HG03139 (cell line): Measurements from ENCODE around the gene DDX3Y.

Source experiments
- ATAC-seq: cut with Tn5 transposase; IDR thresholded peaks from one replicate; pipeline ENCODE4 v1.9.1; 2021; ENCODE audit not compliant: unreplicated experiment

Gene DDX3Y

DNA sequence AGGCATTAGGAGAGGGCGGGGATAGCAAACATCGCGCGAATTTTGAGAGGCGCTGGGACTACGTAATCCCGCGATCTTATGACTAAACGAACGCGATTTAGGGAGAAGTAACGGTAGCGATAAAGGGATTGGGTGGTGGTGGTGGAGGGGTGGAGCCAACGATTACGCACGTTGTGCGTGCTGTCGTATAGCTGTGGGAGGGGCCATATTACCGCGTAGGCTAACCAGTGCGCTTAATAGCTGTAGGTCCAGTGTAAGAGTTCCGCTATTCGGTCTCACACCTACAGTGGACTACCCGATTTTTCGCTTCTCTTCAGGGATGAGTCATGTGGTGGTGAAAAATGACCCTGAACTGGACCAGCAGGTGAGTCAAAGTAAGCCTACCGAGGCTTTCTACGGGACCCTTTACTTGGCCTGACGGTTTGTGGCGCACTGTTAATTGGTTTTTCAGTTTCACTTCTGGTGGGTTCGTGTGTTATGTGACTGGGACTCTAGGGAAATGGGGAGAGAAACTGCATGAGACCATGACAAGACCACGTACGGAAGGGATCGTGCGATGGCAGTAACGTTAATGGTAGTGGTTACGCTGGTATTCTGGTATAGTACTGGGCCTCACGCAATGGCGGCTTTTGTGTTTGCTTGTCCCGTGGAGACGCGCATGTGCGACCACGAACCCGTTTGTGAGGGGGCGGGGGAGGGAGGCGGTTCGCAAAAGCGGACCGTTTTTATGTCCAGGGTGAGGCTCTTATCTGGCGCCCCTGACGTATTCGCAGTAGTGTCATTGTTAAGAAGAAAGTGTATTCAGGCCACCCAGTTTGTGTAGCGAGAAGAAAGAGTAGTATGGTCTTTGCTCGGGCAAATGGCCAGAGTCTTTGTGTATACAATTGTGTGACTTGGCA, at the start of gene DDX3Y:
DDX3Y (plus strand) TSS at position 251 of the 899 bp plus-strand sequence; CDS start at position 320, 69 bp downstream.
- ATAC-seq: peak; percentile 83

DNA sequence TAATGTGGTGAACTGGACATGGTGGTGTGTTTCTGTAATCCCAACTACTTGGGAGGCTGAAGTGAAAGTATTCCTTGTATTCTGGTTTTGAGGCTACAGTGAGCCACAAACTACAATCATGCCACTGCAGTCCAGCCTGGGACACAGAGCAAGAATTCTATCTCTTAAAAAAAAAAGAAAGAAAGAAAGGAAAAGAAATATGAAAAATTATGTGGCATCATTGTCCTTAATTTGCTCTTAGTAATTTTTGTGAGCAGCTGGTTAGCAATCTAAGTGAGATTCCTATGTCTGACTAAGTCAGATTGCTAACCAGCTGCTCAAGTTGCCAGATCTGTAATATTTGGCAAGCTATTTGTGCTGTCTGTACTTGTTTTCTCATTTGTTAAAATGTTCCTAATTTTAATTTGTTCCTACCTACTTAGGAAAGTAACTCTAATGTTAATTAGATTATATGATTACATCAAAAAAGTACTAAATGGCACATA, 48.8 kb upstream of the DDX3Y start:
- ATAC-seq: no peak

DNA sequence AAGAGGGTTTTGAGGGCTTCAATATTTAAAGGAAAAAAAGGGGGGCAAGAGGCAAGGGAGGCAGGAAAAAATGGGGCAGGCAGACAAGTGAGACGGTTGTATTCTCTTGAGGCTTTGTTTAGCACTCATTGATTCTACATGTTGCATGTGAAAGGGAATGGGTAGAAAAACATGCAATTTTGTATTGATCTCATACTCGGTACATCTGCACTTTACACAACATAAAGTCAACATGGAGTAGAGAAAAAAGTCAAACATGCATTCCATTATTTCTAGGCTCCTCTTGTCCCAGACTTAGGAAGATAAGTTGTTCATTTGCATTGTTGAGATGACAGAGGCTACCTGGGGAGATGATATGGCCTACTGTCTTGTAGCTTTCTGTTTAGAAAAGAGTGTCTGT, 36.7 kb upstream of the DDX3Y start:
- ATAC-seq: no peak

GRCh38 chrY:12896973-12897372, 7.7 kb upstream of the DDX3Y start:
- ATAC-seq: no peak

DNA sequence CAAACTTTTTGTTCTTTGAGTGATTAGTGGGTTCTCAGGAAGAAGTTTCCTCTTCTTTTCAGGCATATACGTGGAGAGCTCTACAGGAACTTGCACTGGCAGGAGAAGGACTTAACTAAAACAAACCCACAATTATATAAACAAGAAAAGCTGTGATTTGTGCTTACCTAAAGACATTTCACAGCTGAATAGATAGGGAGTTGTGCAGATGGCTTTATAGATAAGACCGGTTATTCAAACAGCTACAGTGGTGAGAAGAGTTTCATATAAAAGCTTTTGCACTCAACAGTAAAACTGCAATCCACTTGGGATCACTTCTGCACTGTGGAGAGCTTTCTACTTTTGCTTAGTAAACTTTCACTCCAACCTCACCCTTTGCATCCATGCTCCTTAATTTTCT, 6.1 kb upstream of the DDX3Y start:
- ATAC-seq: no peak

DNA sequence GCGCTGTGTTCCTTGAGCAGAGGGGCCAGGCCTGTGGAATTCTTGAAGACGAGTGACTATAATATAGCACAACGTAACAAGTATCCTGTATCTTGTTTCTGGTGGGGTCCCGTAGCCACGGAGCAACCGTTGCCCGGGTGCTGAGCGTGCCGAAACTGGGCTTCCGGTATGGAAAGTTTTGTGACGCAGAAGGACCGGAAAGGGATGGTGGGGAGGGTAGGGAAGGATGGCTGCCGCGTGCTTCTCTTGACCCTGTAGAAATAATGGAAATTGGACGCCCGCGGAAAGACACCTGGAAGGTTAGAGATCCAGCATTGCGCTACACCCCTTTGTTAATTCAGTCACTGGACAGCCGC, 827 bp downstream of the DDX3Y start:
- peak; percentile 38 for ATAC-seq

DNA sequence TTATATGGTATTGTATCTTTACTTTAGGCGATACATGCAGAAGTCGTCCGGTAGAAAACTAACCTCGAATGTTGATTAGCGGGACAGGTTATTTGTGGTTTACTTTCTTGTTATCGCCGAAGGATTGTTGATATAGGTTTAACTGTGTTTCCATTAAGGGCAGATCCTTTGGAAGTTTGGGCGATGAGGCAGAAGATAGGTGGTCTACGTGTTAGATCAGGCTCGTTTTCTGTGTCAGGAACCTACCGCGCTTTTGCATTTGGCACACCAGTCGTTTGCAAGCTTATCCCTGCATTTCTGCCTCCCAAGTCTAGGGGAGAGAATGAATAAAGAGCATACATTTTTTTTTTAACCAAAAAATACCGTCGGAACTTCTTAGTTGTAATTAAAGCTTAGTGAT, 1.2 kb downstream of the DDX3Y start:
- ATAC-seq: no peak

GRCh38 chrY:12913541-12913940, 8.9 kb downstream of the DDX3Y start:
- ATAC-seq: no peak

DNA sequence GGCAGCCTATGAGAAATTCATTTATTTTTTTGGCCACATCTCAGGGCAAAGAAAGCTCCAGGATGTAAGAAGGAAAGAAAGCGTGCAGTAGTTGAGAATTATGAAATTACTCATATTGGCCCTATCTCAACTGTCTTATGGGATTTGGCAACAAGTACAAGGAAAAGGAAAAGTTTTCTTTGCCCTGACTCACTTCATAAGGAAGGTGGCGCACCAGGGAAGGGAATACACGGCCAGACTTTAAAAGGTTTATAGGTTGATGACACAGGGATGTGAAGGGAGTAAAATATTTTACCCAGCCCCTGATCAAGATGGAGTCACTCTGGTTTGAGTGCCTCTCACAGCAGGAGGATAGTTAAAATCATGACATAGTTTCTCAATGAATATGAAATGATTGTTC, 23.4 kb downstream of the DDX3Y start:
- no peak for ATAC-seq

- no peak for ATAC-seq
Measured at GRCh38 chrY:12941725-12942687, 37.3 kb downstream of the DDX3Y start.
